T follicular helper cell (primary cell): ENCODE data around the gene SHKBP1.
"Not testable (repeated sequence)": the region's sequence is repeated elsewhere in the genome, so short reads cannot be mapped to it uniquely, and the experiment has no call there.

Source experiments
- DNase-seq: peaks from one replicate; pipeline ENCODE4 v3.0.0-alpha.2; 2020; ENCODE audit warnings: low read depth

The SHKBP1 gene

DNA sequence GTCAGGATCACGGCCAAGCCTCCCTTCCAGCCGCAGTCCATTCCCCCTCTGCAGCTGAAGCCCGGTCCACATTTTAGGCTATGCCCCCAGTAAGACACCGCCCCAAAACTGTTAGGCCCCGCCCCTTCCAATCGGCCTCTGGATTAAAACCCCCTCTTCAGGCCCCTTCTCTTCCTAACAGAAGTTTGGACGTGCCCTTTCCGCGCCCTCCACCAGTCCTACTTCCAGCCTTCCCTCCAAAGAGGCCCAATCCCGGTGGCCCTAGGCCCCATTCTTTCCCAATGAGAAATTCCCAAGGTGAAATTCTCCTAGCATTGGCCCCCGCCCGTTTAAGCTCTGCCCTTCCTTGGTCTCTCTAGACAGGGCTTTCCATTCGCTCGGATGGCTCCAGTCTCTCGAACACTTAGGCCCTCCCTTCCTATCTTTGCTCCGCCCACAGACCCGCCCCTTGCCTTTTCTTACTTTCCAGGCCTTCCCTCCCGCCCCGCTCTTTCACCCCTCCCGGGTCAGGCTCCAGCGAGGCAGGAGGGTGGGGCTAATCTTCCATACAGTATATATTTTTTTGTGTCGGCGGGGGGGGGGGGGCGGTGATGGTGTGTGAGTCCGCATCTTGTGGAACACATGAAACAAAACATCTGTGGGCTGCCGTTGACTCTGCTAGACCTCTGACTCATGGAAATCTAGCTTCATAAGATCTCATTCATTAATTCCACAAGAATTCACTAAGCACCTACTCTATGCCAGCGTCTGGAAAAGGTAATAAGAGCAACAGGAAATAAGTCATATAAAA lies 38.1 kb downstream of the SHKBP1 start:
- DNase-seq, result peak; percentile 78

DNA sequence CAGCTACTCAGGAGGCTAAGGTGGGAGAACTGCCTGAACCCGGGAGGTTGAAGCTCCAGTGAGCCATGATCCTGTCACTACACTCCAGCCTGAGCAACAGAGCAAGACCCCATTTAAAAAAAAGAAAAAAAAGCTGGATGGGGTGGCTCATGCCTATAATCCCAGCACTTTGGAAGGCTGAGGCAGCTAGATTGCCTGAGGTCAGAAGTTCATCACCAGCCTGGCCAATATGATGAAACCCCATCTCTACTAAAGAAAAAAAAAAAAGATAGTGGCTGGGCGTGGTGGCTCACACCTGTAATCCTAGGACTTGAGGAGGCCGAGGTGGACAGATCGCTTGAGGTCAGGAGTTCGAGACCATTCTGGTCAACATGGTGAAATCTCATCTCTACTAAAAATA lies 39.5 kb downstream of the SHKBP1 start:
- no peak for DNase-seq

DNA sequence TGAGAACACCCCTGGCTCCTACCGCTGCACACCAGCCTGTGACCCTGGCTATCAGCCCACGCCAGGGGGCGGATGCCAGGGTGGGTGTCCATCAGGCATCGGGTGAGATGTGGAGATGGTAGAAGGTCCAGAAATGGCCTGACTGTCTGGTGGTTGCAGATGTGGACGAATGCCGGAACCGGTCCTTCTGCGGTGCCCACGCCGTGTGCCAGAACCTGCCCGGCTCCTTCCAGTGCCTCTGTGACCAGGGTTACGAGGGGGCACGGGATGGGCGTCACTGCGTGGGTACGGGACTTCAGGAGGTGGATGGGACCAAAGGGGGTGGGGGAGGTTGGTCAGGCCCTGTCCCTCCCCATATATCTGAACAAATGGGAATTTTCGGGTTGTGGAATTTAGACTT lies 40.3 kb downstream of the SHKBP1 start:
- no peak for DNase-seq

DNA sequence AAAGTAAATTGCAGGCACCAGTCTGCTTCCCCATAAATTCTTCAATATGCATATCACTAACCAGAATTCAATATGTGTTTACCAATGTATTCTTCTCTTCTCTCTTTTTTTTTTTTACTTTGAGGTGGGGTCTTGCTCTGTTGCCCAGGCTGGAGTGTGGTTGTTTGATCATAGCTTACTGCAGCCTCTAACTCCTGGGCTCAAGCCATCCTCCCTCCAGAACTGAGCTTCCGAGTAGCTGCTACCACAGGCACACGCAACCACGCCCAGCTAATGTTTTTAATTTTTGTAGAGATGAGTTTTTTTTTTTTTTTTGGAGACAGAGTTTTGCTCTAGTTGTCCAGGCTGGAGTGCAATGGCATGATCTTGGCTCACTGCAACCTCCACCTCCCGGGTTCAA lies 41.3 kb downstream of the SHKBP1 start:
- DNase-seq, result no peak

DNA sequence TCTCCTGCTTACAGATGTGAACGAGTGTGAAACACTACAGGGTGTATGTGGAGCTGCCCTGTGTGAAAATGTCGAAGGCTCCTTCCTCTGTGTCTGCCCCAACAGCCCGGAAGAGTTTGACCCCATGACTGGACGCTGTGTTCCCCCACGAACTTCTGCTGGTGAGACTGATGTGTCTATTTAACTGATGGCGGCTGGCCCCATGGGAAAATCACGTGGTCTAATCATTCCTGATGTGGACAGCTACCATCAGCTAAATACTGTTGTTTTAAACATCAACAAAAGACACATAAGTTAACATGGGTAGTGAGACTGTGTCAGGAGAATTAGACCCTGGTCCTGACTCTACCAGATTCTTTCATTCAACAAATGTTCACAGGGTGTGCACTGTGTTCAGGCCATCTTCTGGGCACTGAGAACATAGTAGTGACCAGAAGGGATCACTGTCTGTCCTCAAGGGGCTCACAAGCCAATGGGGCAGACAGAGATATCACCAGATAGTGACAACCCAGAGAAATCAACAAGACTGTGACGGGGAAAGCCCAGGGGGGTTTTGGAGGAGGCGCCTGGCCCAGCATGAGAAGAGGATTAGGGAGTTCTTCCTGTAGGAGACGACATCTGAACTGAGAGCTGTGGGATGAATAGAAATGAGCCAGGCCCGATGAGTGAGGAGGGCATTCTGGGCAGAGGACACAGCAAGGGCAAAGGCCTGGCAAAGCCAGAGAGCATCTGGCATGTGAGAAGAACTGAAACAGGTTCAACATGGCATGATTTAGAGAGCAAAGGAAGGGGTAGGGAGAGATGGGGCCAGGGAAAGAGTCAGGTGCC lies 42.9 kb downstream of the SHKBP1 start:
- DNase-seq, result no peak

DNA sequence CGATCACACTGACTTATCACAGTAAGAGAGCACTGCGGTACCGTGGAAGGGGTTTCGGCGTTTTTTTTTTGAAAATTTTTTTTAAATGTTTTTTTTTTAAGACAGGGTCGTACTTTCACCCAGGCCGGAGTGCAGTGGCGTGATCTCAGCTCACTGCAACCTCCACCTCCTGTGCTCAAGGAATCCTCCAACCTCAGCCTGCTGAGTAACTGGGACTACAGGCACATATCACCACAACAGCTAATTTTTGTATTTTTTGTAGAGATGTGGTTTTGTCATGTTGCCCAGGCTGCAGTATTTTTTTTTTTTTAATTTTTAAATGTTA lies 43.5 kb downstream of the SHKBP1 start:
- DNase-seq, result no peak

DNA sequence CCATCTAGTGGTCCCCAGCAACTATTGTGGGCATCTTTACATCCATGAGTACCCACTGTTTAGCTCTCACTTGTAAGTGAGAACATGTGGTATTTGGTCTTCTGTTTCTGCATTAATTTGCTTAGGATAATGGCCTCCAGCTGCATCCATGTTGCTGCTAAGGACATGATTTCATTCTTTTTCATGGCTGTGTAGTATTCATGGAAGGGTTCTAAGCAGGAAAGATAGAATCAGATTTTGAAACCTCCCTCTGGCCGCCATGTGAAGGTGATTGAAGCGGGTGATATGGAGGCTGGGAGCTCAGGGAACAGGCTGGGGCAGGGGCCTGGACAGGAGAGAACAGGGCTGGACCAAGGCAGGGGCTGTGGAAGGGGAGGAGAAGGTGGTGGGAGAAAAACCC lies 44.6 kb downstream of the SHKBP1 start:
- DNase-seq, result no peak

DNA sequence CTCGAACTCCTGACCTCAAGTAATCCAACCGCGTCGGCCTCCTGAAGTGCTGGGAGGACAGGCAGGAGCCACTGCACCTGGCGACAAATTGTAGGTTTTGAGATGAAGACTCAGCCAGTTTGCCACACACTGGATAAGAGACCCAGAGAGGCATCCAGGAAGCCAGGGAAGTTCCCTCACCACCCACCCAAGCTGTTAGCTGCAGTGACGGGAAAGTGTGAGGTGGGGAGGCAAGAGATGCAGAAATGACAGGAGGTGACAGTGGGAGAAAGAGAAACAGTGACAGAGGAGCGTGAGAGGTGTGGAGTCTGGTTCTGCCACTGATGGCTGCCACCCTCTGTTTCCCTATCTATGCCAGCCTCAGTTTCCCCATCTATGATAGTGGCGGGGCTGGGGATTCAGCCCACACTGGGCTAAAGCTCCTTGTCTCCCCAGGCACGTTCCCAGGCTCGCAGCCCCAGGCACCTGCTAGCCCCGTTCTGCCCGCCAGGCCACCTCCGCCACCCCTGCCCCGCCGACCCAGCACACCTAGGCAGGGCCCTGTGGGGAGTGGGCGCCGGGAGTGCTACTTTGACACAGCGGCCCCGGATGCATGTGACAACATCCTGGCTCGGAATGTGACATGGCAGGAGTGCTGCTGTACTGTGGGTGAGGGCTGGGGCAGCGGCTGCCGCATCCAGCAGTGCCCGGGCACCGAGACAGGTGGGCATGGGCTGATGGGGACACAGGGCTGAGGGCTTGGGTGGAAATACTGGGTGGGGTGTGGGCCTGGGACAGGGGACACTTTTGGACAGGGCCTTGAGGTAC lies 45.5 kb downstream of the SHKBP1 start:
- DNase-seq, result no peak

DNA sequence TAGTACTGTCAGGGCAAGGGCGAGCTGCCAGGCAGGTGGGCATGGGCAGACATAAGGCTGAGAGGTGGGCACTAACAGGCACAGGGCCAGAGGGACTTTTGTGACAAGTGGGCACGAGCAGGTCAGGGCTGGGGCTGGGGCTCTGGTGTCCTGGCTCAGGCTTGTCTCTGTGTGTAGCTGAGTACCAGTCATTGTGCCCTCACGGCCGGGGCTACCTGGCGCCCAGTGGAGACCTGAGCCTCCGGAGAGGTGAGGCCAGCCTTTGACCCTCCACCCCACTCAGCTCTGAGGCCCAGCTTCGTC lies 46.1 kb downstream of the SHKBP1 start:
- DNase-seq, result no peak

DNA sequence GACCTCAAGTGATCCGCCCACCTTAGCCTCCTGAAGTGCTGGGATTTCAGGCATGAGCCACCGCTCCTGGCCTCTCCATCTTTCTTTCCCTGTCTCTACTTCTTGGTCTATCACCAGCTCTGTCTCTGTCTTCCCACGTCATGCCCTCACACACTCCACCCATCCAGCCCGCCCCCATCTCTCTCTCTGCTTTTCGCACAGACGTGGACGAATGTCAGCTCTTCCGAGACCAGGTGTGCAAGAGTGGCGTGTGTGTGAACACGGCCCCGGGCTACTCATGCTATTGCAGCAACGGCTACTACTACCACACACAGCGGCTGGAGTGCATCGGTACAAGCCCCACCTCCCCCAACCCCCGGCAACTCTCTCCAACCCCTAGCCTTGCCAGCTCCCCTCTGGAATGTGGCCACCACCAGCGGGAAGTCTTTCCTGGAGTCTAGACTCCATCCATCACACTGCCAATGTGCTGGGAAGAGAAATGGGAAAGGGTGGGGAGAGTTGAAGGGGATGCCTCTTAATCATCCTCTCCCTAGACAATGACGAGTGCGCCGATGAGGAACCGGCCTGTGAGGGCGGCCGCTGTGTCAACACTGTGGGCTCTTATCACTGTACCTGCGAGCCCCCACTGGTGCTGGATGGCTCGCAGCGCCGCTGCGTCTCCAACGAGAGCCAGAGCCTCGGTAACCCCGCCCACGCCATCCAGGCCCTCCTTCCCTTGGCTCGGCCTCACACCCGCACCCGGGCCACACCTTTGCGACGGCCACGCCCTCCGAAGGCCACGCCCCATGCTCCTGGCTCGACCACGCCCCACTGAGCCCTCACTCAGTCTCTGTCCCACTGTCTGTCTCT lies 47.0 kb downstream of the SHKBP1 start:
- DNase-seq, result no peak

DNA sequence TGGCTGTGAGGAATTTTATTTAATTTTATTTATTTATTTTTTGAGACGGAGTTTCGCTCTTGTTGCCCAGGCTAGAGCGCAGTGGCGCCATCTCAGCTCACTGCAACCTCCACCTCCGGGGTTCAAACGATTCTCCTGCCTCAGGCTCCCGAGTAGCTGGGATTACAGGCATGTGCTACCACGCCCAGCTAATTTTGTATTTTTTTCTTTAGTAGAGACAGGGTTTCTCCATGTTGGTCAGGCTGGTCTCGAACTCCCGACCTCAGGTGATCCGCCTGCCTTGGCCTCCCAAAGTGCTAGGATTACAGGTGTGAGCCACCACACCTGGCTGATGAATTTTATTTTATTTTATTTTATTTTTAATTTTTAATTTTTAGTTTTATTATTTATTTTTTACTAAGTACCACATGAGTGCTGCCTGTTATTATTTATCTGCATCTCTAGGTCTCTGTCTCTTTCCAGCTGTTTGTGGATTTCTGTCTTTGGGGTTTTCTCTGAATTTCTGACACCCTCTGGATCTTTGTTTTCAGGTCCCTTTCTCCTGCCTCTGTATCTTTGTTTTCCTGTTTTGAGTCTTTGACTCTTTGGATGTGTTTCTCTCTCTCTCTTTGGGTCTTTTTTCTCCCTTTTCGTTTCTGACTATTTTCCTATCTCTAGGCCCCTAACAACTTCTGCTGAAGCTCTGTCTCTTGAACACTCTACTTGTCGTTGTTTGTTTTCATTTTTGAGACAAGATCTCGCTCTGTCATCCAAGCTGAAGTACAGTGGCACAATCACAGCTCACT lies 47.9 kb downstream of the SHKBP1 start:
- not testable (repeated sequence) for DNase-seq

DNA sequence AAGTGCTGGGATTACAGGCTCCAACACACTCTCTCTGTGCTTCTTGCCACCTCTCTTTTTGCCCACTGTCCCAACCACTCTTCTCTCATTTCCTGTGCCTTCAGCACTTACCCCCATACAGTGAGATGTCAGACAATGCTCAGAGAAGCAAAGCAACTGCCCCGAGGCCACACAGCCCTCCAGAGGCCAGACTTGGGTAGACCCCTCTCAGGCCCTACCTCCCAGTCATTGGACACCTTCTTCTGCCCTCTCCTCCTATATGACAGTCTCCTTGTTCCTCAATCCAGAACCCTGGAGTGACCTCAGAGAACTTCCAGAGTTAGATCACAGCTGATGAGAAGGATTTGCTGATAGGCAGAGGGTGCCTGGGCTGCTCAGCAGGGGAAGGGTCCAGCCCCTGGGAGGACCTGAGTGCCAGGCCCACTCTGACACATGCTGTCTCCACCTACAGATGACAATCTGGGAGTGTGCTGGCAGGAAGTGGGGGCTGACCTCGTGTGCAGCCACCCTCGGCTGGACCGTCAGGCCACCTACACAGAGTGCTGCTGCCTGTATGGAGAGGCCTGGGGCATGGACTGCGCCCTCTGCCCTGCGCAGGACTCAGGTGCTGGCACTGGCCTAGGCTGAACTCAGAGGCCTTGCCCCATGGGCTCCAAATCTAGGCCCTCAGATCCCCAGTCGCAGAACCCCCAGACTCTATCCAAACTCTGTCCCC lies 48.9 kb downstream of the SHKBP1 start:
- DNase-seq, result no peak

DNA sequence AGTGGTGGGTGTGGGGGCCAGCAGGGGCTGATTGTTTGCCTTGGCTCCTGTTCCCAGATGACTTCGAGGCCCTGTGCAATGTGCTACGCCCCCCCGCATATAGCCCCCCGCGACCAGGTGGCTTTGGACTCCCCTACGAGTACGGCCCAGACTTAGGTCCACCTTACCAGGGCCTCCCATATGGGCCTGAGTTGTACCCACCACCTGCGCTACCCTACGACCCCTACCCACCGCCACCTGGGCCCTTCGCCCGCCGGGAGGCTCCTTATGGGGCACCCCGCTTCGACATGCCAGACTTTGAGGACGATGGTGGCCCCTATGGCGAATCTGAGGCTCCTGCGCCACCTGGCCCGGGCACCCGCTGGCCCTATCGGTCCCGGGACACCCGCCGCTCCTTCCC lies 50.2 kb downstream of the SHKBP1 start:
- no peak for DNase-seq

DNA sequence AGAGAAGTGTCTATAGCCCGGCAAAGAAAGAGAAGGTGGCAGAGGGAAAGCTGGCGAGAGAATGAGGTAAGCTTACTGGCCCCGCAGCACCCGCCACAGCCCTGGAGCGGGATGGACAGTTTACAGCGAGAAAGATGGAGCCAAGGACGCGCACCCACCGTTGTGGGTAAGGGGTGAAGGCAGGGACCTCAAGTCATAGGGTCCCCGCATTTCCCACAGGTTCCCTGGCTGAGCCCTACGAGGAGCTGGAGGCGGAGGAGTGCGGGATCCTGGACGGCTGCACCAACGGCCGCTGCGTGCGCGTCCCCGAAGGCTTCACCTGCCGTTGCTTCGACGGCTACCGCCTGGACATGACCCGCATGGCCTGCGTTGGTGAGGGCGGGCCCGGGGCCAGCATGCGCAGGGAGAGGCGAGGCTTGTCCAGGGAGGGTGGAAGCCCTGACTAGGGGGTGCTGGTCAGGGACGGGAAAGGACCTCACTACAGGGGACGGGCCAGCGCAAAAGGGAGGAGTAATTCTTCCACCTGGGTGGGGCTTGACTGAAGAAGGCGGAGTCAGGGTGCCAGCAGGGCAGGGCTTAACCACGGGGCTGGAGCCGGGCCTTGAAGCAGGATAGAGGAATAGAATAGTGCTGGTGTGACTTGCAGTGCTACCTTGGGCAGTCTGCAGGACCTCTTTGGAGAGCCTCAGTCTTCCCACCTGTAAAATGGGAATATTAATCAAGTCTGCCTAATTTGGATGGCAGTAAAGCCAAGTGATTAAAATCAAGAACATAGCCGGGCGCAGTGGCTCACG lies 51.0 kb downstream of the SHKBP1 start:
- DNase-seq, result no peak

DNA sequence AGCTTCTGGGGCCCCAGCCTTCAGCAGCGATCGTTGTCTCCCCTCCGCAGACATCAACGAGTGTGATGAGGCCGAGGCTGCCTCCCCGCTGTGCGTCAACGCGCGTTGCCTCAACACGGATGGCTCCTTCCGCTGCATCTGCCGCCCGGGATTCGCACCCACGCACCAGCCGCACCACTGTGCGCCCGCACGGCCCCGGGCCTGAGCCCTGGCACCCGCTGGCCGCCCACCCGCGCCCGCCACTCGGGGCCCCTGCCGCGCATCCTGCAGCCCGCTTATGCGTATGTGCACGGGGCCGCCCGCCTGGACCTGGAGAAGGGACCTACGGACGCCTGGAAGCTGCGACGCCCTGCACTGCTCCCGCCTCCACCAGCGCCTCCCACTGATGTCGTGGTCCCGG lies 52.7 kb downstream of the SHKBP1 start:
- DNase-seq, result no peak

DNA sequence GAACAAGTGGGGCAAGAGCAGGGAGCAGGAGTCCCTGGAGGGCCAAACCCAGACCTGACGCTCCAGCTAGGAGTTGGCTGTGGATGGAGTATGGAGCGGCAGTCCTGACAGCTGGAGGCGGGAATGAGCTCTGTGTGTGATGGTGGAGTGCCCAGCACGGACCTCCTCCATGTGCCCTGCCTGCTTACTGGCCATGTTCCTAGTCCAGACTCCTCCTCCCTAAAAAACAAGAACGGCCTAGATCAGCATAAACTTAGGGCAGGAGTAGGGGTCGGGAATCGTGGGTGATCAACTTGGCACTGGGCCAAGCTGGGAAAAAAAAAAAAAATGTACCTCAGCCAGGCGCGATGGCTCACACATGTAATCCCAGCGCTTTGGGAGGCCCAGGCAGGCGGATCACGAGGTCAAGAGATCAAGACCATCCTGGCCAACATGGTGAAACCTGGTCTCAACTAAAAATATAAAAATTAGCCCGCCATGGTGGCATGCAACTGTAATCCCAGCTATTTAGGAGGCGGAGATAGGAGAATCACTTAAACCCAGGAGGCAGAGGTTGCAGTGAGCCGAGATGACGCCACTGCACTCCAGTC lies 54.0 kb downstream of the SHKBP1 start:
- no peak for DNase-seq

DNA sequence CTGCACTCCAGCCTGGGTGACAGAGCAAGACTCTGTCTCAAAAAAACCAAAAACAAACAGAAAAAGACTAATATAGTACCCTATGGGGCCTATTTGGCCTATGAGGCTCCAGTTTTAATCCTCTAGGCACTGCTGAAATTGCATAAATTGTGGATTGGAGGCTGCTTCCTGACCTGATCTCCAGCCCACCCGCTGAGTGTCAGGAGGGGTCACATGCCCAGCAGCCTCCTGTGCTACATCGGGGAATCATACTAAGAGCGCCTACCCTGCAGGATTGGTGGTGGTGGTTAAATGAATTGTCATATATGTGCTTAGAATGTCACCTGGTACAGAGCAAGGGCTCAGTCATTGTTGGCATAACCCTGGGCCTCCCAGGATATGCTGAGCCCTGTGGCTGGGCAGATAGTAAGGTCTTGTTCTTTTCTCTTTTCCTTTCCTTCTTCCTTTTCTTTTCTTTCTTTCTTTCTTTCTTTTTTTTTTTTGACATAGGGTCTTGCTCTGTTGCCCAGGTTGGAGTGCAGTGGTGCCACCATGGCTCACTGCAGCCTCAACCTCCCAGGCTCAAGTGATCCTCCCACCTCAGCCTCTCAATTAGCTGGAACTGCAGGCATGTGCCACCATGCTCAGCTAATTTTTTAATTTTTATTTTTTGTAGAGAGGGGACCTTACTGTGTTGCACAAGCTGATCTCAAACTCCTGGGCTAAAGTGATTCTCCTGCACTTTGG lies 55.8 kb downstream of the SHKBP1 start:
- DNase-seq, result no peak

DNA sequence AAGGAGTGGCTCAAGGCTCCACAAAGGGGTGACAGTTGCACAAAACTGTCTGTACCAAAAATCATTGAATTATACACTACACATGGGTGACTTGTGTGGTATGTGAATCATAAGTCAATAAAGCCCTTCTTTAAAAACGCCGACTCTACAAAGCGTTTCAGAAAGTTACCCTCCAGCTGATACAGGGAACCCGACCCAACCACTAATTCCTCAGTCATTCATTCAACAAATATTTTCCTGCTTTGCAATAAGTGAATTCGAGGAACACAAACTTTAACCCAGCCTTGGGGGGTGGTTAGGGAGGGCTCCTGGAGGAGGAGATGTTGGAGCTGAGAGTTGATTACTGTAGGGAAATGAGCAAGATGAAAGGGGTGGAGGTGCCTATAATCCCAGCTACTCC lies 56.5 kb downstream of the SHKBP1 start:
- no peak for DNase-seq

DNA sequence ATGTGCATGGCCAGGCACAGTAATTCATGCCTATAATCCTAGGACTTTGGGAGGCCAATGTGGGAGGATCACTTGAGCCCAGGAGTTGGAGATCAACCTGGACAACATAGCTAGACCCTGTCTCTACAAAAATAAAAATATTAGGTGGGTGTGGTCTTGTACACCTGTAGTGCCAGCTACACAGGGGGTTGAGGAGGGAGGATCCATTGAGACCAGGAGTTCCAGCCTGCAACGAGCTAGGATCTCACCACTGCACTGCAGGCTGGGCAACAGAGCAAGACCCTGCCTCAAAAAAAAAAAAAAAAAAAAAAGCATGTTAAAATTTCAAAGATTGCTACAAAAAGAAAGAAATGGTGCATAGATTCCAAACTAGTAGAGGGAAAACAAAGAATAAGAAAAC lies 61.7 kb downstream of the SHKBP1 start:
- no peak for DNase-seq
